ENCODE measurements around the gene SYT13.

DNA sequence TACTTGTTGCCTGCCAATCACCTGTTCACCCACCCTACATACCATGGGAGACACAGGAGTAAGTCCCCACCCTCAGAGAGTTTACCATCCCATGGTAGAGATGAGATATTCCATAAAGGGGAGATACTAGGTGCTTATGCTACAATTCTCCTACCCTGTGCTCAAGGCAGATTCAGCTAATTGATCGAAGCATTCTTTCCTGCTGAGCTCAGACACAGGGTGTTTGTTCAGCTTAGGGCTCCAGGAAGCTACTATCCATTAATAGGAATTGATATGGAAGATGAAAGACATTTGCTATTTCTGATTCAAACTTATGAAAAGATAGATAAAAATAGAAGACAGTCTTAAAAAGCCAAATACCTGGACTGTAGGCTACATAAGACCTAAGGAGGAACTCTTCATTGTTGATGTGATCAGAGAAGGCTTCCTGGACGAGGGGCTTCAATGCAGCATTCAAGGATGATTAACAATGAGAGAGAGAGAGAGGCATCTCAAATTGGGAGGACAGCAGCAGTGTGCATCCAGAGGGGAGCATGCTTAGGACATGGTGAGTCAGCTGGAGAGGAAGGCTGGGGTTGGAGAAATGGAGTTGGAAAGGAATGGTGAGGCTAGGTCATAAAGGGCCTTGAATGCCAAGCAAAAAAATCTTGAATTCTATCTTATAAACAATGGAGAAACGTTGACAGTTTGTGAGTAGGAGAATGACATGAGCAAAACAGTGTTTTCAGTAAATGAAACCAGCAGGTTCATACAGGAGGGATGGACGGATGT, 15.0 kb downstream of the SYT13 start:
- TF ChIP-seq, protein P1, sequence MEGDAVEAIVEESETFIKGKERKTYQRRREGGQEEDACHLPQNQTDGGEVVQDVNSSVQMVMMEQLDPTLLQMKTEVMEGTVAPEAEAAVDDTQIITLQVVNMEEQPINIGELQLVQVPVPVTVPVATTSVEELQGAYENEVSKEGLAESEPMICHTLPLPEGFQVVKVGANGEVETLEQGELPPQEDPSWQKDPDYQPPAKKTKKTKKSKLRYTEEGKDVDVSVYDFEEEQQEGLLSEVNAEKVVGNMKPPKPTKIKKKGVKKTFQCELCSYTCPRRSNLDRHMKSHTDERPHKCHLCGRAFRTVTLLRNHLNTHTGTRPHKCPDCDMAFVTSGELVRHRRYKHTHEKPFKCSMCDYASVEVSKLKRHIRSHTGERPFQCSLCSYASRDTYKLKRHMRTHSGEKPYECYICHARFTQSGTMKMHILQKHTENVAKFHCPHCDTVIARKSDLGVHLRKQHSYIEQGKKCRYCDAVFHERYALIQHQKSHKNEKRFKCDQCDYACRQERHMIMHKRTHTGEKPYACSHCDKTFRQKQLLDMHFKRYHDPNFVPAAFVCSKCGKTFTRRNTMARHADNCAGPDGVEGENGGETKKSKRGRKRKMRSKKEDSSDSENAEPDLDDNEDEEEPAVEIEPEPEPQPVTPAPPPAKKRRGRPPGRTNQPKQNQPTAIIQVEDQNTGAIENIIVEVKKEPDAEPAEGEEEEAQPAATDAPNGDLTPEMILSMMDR (IDR thresholded peaks at IDR 0.05) = no peak
- no peak for TF ChIP-seq POLR2A (IDR thresholded peaks at IDR 0.05)
